Lung microvascular endothelial cell (primary cell): Measurements from ENCODE around the gene BNIP3. TPM values are rescaled to one million over a fixed set of nuclear protein-coding genes. Genes with fewer than 3 reads are reported as not detected.
"Not testable (repeated sequence)": the region's sequence is repeated elsewhere in the genome, so short reads cannot be mapped to it uniquely, and the experiment has no call there.

Source experiments
- DNase-seq, 2 donors: peaks; one replicate each; pipeline versions ENCODE4 v3.0.0 to v3.0.0-alpha.2; 2010; ENCODE audit warnings: low read depth in 2 of 2
- total RNA-seq: library from RNA; depleted of rRNA; stranded (reverse); fragments of >200 nt; gene quantifications from 2 replicates; pipeline ENCODE4 v1.2.1, GENCODE V29; 2014

Gene BNIP3
- total RNA-seq, 1 donor from 2014 or later, result 56.2 TPM

DNA sequence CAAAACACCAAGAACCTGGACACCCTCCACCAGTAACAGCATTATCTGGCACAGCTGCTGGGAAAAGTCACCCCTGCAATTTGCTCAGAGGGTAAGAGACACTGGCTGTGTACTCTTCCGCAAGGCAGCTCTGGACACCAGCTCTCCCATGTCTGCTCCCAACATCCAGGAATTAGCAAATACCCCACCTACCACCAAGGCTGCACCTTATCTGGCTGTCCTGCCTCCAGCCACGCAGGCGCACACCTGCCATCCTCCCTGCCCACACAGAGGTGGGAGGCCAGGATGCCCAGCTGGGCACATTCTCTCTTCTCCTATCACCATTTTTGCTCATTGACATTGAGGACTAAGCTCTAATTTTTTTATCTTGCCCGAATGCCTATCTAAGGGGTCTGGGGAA, 20.3 kb upstream of the BNIP3 start:
- DNase-seq, result no peak

DNA sequence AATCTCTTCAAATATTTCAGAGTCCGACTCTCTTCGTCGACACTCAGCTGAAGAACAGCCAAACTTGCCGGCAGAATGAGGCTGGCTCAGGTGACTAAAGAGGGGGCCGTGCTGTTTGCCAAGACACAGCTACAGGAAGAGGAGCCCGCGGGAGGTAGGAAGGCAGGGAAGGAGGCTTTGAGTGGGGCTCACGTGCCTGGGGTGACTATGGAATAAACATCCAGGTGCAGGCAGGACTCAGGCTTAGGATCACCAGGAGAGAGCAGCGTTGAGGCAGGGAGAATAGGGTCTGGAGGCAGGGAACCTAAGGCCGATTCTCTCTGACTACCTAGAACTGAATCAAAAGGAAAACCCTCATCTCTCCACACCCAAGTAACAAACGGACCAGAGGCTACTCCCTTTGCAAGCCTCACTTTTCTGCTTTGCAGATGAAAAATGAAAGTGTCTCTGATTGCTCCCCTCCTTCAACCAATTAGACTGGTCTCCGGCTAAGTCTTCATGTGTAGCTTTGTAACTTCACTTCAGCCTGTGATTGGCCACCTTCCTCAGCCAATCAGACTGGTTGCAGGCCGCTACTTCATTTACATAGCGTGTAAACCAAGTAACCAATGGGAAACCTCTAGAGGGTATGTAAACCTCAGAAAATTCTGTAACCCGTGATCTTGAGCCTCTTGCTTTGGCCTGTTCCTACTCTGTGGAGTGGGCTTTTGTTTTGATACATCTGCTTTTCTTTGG, 19.7 kb upstream of the BNIP3 start:
- DNase-seq, result peak; percentile 10 to 27

DNA sequence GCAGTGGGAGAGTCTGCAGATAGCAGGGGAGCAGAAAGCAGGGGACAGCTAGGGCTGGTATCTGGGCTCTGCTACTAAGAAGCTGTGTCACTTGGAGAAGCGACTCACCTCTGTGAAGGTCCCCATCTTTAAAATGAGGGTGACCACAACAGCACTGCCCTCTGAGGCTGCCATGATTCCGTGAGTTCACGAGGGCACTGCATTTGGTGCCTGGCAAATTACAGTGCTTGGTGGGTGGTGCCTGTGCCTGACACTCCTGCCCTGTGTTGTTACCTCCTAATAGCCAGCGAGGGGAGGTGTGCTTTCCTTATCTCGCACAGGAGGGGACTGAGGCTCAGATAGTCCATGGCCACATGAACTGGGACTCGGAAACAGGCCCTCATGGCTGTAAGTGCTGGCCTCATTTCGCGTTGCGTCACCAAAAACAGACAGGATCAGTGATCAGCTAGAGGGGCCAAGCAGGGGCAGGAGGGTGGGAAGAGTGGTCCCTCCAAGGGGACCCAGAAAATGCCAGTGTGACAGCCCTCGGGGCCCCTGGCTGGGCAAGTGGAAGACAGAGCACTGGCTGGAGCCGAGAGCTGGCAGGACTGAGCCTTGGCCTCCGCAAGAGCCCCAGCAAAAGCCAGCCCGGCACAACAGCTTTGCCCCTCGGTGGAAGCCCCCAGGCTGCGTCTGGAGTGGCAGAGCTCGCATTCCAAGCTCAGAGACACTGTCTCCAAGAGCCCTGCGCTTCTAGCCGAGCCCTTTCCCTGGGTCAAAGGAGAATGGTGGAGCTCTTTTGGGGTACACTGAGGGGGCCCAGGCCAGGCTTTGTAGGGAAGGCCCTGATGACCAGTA, 17.3 kb upstream of the BNIP3 start:
- no peak for DNase-seq

DNA sequence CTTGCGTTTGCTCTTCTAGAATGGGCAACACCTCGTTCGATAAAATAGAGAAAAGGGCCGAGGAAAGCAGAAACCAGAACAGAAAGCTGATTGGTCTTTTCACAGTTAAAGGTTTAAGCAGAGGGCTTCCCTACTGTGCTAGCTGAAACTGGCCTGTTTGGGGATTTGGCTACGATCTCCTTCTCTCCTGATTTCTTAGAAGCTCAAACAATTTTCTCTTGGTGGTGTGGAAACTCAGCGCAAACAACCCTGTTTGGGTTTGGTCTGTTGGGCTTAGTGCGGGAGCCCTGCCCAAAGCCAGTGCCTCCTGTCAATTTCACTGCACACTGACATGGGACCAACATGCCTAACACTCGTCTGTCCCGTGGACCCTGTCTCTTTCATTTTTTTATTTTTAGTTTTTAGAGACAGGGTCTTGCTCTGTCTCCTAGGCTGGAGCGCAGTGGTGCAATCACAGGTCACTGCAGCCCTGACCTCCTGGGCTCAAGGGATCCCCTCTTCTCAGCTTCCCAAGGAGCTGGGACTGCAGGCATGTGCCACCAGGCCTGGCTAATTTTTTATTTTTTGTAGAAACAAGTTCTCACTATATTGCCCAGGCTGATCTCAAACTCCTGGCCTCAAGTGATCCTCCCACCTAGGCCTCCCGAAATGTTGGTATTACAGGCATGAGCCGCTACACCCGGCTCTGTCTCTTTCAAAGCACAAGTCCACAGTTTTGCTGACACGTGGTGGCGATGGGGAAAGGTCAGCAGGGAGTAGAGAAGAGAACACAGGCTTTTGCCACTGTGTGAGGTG, 16.5 kb upstream of the BNIP3 start:
- DNase-seq, result no peak

DNA sequence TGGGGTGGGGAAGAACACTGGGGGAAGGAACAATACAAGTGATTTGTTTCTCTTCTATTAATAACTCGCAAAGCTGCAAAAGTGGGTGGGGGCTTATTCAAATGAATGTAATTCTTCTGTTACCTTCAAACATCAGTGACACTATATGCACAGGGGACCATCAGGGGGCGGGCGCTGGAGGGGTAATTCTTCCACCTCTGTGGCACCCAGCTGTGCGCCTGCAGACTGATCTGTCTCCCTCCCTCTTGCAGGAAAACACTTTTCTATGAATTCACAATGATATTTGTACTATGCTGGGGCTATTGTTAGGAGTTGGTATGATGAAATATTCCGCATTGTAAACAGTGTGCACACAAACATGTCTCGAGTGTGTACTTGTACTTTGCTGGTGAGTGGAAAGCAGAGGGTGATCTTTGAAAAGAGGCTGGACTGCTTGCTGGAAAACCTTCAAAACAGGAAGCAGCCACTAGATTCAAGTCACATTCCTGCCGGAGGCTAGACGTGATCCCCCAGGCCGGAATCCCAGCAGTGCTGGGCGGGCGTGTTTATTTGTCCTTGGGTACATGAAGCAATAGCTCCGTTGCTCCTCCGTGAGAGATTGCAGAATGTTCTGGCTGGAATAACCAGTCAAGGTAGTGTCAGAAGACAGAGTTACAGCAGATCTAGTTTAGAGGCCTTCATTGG, 15.8 kb upstream of the BNIP3 start:
- peak; percentile 42 to 65 for DNase-seq

DNA sequence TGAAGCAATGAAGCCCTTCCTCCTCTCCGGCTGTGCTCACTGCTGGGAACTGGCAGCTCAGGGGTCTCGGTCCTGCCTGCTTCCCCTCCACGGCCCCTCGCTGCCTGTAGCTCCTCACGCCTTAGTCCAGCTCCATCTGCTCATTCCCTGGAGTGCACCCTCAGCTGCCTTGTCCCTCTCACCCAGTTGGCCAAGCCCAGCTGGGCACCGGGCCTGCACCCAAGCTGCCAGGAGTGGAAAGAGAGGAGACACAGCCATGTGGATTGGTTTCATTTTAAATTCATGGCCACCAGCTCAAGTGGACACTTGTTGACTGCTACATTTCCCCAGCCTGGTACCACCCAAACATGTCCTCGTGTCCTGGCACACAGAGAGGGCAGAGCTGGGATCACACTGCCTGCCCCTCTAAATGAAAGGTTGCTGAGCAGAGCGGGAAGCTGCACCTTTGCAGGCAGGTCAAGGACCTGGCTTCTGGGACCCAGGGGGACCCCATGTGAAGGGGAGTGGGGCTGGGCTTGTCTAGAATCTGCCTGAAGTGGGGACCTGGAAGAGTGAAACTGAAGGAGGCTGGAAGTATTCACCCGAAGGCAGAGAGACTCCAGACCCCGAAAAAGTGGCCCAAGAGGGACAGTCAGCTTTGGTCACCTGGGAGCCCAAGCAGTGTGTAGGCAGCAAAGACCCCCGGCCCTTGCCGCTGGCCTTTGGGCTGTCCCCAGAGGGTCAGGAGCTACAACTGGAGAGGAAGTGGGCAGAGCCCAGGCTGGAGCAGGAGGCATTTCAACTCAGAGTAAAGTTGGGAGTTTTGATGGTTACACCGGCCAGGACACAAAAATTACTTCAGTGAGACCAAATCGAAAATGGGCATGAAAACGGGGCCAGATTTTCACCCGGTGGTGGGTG, 15.0 kb upstream of the BNIP3 start:
- DNase-seq, result no peak

DNA sequence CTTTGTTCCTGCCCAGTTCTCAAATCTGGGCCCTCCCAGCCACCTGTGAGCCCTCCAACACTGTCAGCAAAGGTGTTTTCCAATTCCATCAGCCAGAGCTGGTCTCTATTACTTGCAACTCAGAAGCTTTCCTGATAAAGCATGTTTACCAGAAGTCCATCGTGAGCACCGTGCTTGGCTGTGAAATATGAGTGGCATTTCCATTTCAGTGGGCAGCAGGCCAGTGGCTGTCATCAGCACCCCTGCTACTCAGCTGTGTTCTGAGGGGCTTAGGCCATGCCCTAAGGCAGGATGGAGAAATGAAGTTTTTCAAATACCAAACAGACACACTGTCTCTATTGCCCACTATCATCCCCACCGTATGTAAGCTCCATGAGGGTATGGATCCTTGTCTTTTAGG, 12.7 kb upstream of the BNIP3 start:
- DNase-seq, result peak in 1 of 2 donors; percentile 39

DNA sequence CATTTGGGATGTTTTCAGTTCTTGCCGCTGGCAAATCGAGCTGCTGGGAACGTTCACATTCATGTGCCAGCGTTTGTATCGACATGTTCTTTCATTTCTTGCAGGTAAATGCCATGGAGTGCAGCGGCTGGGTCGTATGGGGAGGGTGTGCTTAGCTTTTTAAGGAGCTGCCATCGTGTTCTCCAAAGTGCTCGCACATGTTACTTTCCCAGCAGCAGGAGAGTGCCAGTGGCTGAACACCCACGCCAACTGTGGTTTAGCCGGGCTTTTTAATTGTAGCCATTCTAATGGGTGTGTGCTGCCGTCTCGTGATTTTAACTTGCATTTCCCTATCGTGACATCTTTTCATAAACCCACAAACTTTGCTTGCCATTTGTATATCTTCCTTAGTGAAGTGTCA, 11.6 kb upstream of the BNIP3 start:
- DNase-seq, result no peak

DNA sequence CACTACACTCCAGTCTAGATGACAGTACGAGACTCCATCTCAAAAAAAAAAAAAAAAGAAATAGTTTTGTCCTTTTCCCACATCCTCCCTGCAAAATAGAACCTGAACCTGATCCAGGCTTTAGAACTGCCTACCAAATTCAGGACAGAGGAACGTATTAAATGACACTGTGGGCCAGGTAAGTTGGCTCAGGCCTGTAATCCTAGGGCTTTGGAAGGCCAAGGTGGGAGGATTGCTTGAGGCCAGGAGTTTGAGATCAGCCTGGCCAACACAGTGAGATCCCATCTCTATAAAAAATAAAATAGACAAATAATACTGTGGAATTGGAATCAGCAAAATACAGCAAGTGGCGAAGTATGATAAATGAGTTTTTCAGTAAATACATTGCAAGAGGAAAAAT, 10.0 kb upstream of the BNIP3 start:
- DNase-seq, result no peak

DNA sequence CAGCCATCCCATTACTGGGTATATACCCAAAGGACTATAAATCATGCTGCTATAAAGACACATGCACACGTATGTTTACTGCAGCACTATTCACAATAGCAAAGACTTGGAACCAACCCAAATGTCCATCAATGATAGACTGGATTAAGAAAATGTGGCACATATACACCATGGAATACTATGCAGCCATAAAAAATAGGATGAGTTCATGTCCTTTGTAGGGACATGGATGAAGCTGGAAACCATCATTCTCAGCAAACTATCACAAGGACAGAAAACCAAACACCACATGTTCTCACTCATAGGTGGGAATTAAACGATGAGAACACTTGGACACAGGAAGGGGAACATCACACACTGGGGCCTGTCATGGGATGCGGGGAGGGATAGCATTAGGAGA, 6.1 kb upstream of the BNIP3 start:
- not testable (repeated sequence) for DNase-seq

DNA sequence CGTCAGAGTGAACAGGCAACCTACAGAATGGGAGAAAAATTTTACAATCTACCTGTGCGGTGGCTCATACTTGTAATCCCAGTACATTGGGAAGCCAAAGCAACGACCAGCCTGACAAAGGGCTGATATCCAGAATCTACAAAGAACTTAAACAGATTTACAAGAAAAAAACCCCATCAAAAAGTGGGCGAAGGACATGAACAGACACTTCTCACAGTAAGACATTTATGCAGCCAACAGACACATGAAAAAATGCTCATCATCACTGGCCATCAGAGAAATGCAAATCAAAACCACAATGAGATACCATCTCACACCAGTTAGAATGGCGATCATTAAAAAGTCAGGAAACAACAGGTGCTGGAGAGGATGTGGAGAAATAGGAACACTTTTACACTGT, 5.6 kb upstream of the BNIP3 start:
- not testable (repeated sequence) for DNase-seq

DNA sequence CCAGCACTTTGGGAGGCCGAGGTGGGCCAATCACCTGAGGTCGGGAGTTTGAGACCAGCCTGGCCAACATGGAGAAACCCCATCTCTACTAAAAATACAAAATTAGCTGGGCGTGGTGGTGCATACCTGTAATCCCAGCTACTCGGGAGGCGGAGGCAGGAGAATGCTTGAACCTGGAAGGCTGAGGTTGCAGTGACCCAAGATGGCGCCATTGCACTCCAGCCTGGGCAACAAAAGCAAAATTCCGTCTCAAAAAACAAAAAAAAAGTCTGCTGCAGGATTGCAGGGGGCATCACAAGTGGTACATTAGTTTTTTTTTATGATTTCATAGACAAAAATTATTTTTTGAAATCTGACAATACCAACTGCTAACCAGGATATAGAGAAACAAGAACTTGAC, 5.1 kb upstream of the BNIP3 start:
- DNase-seq, result not testable (repeated sequence)

DNA sequence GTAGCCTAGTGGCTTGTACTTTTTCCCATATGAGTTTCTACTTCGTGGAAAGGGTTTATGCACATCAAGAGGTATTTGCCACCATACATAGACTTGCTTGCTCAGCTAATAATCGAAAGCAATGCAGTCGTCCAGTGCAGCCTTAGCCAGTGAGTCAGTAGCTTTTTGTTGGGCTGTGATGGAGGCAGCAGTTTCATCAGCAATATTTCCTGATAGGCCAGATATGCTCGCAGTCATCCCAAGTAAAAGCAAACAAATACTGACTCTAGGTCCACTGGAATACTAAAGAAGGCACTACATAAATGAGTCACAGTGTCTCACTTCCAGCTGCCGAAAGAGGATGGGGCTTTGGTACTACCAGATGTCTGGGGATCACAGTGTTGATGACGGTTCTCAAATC, 2.1 kb upstream of the BNIP3 start:
- peak; percentile 45 to 94 for DNase-seq

DNA sequence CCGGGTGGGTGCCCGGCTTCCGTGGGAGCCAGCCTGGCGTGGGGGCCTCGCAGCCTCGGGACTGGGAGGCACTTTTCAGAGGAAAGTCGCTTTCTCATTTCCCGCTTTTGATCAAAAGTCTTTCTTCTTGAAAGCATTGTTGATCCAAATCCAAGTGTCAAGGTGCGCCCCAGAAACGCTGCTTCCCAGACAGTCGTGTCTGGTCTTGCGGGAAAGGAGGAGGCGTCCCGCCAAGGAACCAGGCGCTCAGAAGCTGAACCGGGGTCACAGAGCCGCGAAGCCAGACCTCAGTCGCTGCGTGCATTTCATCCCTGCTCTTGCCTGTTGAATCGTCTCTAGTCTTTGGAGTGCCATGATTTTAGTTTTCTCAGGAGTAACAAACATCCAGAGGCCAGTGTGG, 1.1 kb upstream of the BNIP3 start:
- DNase-seq, result no peak

DNA sequence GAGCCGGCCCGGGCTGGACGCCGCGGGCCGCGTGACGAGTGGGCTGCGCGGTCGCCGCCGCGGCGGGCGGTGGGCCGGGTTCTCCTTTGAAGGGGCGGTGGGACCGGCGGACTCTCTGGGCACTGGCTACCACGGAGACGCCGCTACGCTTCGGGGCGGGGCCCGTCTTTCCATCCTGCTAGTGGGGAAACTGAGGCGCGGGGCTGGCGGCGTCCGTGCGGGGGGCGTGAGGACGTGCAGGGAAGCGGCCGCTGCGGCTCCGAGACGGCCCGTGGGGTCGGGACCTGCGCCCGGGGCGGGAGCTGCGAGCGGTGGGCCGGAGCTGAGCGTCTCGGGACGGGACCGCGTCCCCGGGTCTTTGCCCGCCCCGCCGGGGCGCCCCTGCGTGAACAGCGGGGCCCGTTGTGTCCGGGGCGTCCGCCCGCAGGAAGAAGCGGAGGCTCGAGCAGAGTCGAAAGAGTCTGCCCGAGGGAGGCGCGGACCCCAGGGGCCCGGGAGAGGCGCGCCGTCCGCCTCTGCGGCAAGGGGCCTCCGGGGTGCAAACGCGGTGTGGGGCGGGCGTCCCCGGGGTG, 548 bp upstream of the BNIP3 start:
- no peak for DNase-seq

DNA sequence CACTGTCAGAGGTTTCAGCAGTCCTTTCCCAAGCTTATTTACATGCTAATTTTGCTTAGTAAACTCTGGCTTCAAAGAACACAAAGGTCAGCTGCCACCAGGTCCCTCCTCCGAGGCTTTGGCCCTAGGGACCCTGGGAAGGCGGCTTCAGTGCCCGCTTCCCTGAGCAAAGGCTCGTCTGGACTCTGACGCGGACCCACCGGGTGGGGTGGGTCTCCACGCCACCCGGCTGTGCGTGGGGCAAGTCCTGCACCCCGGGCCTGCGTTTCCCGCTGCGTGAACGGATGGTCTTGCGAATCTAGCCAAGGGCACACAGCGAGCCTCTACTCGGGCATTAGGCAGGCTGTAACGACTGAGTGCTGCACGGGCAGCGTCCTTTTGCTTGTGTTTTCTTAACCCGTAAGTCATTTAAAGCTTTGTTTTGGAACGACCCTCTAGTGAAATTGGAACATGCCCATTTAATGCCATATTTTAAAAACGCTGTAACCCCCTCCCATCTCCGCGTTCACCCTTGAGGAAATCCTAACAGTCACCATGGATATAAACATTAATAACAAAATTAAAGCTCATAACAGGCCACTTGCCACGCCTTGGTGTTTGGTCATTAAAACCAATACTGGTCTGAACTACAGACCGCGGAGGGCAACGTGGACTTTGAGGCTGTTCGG, 828 bp downstream of the BNIP3 start:
- peak; percentile 28 to 45 for DNase-seq

DNA sequence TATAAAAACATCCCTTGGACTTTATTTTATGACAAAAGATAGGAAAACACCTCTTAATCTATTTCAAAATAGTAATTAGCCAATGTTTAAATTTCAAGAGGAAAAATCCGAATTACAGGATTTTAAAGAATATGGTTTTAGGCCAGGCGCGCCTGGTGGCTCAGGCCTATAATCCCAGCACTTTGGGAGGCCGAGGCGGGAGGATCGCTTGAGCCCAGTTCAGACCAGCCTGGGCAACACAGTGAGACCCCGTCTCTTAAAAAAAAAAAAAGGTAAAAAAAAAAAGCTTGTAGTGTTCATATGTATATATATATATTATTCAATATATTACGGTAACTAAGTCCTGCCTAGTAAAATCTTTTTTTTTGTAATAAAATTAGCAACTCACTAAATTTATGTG, 1.4 kb downstream of the BNIP3 start:
- DNase-seq, result no peak

DNA sequence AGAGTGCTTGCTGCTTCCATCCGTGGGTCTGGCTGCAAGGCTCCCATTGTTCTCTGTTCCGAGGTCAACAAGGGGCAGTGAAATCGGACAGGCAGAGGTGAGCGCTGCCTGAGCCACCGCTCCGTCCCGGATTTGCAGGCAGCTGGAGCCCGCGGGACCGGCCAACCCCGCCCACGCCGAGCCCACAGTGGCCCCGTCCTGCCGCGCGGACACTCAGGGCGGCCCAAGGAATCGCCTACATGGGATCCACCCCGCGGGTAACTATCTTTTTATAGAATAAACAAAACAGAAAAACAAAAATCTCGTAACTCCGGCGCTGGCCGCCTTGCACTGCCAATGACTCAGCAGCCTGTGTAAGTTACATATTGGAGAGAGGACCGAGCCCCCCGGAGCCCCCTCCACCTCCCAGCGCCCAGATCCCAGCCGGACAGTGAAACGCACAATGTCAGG, 1.9 kb downstream of the BNIP3 start:
- DNase-seq, result peak; percentile 59 to 73

DNA sequence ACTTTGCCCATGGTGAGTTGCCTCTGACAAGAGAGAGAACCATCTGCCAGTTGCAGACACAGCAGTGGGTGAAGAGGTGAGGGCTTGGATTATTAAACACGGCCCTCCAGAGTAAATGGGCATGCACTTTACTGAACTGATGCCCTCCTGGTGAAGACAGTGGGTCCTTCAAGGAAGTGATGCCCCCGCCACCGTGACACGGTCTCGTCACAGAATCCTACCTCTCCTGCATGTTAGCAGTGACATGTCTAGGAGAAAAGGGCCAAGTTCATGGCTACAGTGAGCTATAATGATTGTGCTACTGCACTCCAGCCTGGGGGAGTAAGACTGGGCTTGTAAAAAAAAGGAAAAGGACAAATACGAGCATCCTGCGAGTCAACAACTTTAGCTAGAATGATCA, 2.4 kb downstream of the BNIP3 start:
- DNase-seq, result no peak

DNA sequence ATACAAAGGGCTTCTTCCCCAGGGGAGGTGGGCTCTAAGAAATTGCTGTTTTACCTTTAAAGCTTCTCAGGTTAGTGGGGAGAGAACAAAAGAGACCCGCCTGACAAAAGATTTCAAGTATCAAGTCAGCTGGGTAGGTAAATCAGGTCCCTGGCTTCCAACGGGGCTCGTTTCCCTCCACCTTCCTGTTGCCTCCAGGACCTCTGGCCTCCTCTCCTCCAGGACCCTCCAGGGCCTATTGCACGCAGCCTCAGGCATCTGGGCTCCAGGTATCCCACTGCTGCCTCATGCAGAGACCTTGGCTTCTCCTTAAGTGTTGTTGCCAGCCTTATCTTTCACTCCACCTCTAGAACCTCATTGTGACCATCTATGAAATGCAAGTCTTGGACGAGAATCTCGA, 2.9 kb downstream of the BNIP3 start:
- DNase-seq, result no peak
